ENCODE results near the gene SUGCT.

The SUGCT gene

DNA sequence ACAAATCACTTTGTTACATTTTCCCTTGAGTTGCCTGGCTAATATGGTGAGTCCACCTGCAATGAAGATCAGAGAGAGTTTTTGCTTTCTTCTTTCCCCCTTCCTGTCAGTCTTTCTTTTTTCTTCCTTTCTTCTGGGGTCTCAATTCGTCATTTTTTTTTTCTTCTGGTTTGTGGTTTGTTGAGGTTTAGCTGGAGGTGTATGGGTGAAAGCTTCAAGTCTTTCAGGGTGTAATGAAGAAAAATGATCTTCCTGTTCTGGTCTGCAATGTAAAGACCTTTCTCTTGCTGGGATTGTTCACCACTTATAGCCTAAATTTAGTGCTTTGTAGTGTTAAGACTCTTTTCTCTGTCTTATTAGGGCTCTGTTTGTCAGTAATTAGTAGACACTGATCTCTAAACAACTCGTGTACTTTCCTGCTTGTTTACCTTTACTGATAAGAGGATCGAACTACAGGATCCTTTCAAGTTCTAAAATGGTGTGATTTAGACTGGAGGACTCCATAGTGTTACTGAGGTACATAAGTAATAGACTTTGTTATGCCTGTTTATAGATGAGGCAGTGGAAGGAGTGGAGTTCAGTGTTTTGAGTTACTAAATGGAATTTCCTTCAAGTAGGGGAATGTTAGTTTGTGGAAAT lies 129.1 kb downstream of the SUGCT start:
- CTCF ChIA-PET, result no interaction called here
- H3K27ac ChIP-seq (ENCODE audit: extremely low read depth, low read depth, low read length), result no peak overlapping the region

DNA sequence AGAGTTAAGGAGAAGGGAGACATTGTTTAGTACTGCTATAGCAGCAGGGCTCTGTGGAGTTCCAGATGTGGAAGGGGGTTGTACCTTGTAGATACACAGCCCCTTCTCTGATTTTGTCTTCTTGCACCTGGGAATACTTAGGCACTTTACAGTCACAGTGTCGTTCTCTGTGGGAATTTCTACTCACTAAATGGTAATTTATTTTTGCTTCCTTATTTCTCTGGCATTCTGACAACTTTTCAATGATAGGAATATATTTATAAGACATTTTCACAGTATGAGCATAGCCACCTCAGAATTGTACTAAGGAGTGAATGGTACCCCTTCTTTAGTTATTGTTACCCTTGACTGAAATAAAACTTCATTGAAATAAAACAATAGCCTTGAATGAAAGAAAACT lies 132.8 kb downstream of the SUGCT start:
- Histone ChIP-seq H3K4me3 (ENCODE audit: low read depth, low read length) (no peak overlapping the region), H3K9me3 (ENCODE audit: control insufficient read depth, insufficient read depth, low read depth, low read length) (no peaks in the 10 kb centered on the region), H3K36me3 (ENCODE audit: control insufficient read depth in 2 of 2, insufficient read depth in 1 of 2, low read length in 2 of 2) (no peaks in the 10 kb centered on the region), H3K4me1 (ENCODE audit: control insufficient read depth, insufficient read depth, low read length) (peaks cover 3% of the 10 kb centered on the region; the same call in 1 of the 2 replicates), H3K27ac (ENCODE audit: extremely low read depth, low read depth, low read length) (no peak overlapping the region)
- TF ChIP-seq ZNF175 (tag by site-specific recombination; IDR thresholded peaks at IDR 0.05), result no peak
- no peak for TF ChIP-seq ZNF785 (tag by site-specific recombination; IDR thresholded peaks at IDR 0.05)
- no peak for TF ChIP-seq ZNF394 (tag by site-specific recombination; IDR thresholded peaks at IDR 0.05; ENCODE audit: borderline replicate concordance)
- TF ChIP-seq ZNF701 (tag by site-specific recombination; IDR thresholded peaks at IDR 0.05), result no peak
- no peak for TF ChIP-seq ZSCAN16 (tag by site-specific recombination; IDR thresholded peaks at IDR 0.05)
- no peak for TF ChIP-seq ZNF423 (tag by site-specific recombination; IDR thresholded peaks at IDR 0.05)
- no peak for TF ChIP-seq ZNF23 (tag by site-specific recombination; IDR thresholded peaks at IDR 0.05; ENCODE audit: borderline replicate concordance)
- ChIA-PET CTCF (interaction anchor here (0.5 kb wide), 1 partner anchor 20 kb away, joined by 3 read pairs; no protein-coding TSS in a partner anchor), POLR2A (no interaction called here)

More for the DNA sequence above, 129.1 kb downstream of the SUGCT start:
- Histone ChIP-seq H3K9me3 (ENCODE audit: control insufficient read depth, insufficient read depth, low read depth, low read length) (no peaks in the 10 kb centered on the region), H3K4me3 (ENCODE audit: low read depth, low read length) (no peak overlapping the region), H3K4me1 (ENCODE audit: control insufficient read depth, insufficient read depth, low read length) (peaks cover 3% of the 10 kb centered on the region; the same call in 1 of the 2 replicates), H3K36me3 (ENCODE audit: control insufficient read depth in 2 of 2, insufficient read depth in 1 of 2, low read length in 2 of 2) (no peaks in the 10 kb centered on the region)
- POLR2A ChIA-PET, result interaction anchor here (0.5 kb wide), 1 partner anchor 130 kb away, joined by 5 read pairs; no protein-coding TSS in a partner anchor
- no peak for TF ChIP-seq ZNF248 (tag by site-specific recombination; IDR thresholded peaks at IDR 0.05)
- TF ChIP-seq, protein P1, sequence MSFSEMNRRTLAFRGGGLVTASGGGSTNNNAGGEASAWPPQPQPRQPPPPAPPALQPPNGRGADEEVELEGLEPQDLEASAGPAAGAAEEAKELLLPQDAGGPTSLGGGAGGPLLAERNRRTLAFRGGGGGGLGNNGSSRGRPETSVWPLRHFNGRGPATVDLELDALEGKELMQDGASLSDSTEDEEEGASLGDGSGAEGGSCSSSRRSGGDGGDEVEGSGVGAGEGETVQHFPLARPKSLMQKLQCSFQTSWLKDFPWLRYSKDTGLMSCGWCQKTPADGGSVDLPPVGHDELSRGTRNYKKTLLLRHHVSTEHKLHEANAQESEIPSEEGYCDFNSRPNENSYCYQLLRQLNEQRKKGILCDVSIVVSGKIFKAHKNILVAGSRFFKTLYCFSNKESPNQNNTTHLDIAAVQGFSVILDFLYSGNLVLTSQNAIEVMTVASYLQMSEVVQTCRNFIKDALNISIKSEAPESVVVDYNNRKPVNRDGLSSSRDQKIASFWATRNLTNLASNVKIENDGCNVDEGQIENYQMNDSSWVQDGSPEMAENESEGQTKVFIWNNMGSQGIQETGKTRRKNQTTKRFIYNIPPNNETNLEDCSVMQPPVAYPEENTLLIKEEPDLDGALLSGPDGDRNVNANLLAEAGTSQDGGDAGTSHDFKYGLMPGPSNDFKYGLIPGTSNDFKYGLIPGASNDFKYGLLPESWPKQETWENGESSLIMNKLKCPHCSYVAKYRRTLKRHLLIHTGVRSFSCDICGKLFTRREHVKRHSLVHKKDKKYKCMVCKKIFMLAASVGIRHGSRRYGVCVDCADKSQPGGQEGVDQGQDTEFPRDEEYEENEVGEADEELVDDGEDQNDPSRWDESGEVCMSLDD (tag by site-specific recombination; IDR thresholded peaks at IDR 0.05), result no peak
- no peak for TF ChIP-seq ZFP3 (tag by site-specific recombination; IDR thresholded peaks at IDR 0.05; ENCODE audit: low read depth)
- TF ChIP-seq ZNF837 (tag by site-specific recombination; IDR thresholded peaks at IDR 0.05), result no peak
- TF ChIP-seq ZNF544 (tag by site-specific recombination; IDR thresholded peaks at IDR 0.05), result no peak
- TF ChIP-seq ZSCAN23 (tag by site-specific recombination; IDR thresholded peaks at IDR 0.05), result no peak
- no peak for TF ChIP-seq EGR2 (tag by site-specific recombination; IDR thresholded peaks at IDR 0.05; ENCODE audit: low read depth)
- no peak for TF ChIP-seq ZNF510 (tag by site-specific recombination; IDR thresholded peaks at IDR 0.05; ENCODE audit: insufficient replicate concordance)
- no peak for TF ChIP-seq ZNF266 (tag by site-specific recombination; IDR thresholded peaks at IDR 0.05; ENCODE audit: low read depth)
- TF ChIP-seq, protein P2, sequence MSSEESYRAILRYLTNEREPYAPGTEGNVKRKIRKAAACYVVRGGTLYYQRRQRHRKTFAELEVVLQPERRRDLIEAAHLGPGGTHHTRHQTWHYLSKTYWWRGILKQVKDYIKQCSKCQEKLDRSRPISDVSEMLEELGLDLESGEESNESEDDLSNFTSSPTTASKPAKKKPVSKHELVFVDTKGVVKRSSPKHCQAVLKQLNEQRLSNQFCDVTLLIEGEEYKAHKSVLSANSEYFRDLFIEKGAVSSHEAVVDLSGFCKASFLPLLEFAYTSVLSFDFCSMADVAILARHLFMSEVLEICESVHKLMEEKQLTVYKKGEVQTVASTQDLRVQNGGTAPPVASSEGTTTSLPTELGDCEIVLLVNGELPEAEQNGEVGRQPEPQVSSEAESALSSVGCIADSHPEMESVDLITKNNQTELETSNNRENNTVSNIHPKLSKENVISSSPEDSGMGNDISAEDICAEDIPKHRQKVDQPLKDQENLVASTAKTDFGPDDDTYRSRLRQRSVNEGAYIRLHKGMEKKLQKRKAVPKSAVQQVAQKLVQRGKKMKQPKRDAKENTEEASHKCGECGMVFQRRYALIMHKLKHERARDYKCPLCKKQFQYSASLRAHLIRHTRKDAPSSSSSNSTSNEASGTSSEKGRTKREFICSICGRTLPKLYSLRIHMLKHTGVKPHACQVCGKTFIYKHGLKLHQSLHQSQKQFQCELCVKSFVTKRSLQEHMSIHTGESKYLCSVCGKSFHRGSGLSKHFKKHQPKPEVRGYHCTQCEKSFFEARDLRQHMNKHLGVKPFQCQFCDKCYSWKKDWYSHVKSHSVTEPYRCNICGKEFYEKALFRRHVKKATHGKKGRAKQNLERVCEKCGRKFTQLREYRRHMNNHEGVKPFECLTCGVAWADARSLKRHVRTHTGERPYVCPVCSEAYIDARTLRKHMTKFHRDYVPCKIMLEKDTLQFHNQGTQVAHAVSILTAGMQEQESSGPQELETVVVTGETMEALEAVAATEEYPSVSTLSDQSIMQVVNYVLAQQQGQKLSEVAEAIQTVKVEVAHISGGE (tag by site-specific recombination; conservative IDR thresholded peaks at IDR 0.05; ENCODE audit: low read depth), result no peak
- TF ChIP-seq, protein P3, sequence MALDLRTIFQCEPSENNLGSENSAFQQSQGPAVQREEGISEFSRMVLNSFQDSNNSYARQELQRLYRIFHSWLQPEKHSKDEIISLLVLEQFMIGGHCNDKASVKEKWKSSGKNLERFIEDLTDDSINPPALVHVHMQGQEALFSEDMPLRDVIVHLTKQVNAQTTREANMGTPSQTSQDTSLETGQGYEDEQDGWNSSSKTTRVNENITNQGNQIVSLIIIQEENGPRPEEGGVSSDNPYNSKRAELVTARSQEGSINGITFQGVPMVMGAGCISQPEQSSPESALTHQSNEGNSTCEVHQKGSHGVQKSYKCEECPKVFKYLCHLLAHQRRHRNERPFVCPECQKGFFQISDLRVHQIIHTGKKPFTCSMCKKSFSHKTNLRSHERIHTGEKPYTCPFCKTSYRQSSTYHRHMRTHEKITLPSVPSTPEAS (tag by site-specific recombination; IDR thresholded peaks at IDR 0.05), result no peak
- TF ChIP-seq, protein P4, sequence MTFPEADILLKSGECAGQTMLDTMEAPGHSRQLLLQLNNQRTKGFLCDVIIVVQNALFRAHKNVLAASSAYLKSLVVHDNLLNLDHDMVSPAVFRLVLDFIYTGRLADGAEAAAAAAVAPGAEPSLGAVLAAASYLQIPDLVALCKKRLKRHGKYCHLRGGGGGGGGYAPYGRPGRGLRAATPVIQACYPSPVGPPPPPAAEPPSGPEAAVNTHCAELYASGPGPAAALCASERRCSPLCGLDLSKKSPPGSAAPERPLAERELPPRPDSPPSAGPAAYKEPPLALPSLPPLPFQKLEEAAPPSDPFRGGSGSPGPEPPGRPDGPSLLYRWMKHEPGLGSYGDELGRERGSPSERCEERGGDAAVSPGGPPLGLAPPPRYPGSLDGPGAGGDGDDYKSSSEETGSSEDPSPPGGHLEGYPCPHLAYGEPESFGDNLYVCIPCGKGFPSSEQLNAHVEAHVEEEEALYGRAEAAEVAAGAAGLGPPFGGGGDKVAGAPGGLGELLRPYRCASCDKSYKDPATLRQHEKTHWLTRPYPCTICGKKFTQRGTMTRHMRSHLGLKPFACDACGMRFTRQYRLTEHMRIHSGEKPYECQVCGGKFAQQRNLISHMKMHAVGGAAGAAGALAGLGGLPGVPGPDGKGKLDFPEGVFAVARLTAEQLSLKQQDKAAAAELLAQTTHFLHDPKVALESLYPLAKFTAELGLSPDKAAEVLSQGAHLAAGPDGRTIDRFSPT (tag by site-specific recombination; IDR thresholded peaks at IDR 0.05), result no peak
- TF ChIP-seq ZBTB1 (tag by site-specific recombination; IDR thresholded peaks at IDR 0.05), result no peak
- TF ChIP-seq ZNF311 (tag by site-specific recombination; IDR thresholded peaks at IDR 0.05; ENCODE audit: borderline replicate concordance), result no peak
- no peak for TF ChIP-seq ZNF558 (tag by site-specific recombination; IDR thresholded peaks at IDR 0.05)
- TF ChIP-seq ZNF555 (tag by site-specific recombination; conservative IDR thresholded peaks at IDR 0.05), result no peak
- no peak for TF ChIP-seq ZNF561 (tag by site-specific recombination; IDR thresholded peaks at IDR 0.05; ENCODE audit: borderline replicate concordance)
- no peak for TF ChIP-seq ZNF341 (tag by site-specific recombination; IDR thresholded peaks at IDR 0.05; ENCODE audit: low read depth)
- no peak for TF ChIP-seq KLF16 (tag by site-specific recombination; IDR thresholded peaks at IDR 0.05)

Data from HEK293 (cell line).